Osteocyte (in vitro differentiated cells): ENCODE results near the gene FBXL7. TPM values are rescaled to one million over a fixed set of nuclear protein-coding genes. Genes with fewer than 3 reads are reported as not detected.

Source experiments
- DNase-seq: peaks from one replicate; pipeline ENCODE4 v3.0.0; 2021; ENCODE audit warnings: mixed read lengths; ENCODE audit not compliant: unreplicated experiment; ENCODE audit errors: extremely low spot score
- H3K27ac Mint-ChIP-seq: one replicate; pipeline ENCODE4 v1.8.0; 2021; ENCODE audit warnings: mild to moderate bottlenecking, mixed read lengths; ENCODE audit not compliant: unreplicated experiment
- H3K27me3 Mint-ChIP-seq: one replicate; pipeline ENCODE4 v1.8.0; 2021; ENCODE audit warnings: mixed read lengths; ENCODE audit not compliant: unreplicated experiment
- H3K36me3 Mint-ChIP-seq: one replicate; pipeline ENCODE4 v1.8.0; 2021; ENCODE audit warnings: mixed read lengths; ENCODE audit not compliant: unreplicated experiment
- H3K4me1 Mint-ChIP-seq: one replicate; pipeline ENCODE4 v1.8.0; 2021; ENCODE audit warnings: mixed read lengths; ENCODE audit not compliant: unreplicated experiment
- H3K4me3 Mint-ChIP-seq: one replicate; pipeline ENCODE4 v1.8.0; 2021; ENCODE audit warnings: mild to moderate bottlenecking, moderate library complexity, mixed read lengths; ENCODE audit not compliant: unreplicated experiment
- H3K9me3 Mint-ChIP-seq: one replicate; pipeline ENCODE4 v1.8.0; 2021; ENCODE audit warnings: mixed read lengths; ENCODE audit not compliant: unreplicated experiment
- microRNA-seq: library from miRNA; unstranded; fragments of <30 nt; microRNA quantifications from one replicate; pipeline ENCODE4 v1.1.0, GENCODE V29; 2020; ENCODE audit not compliant: unreplicated experiment
- total RNA-seq: library from RNA; stranded (reverse); gene quantifications from 2 replicates; pipeline ENCODE4 v1.2.1, GENCODE V29; 2021
- TF ChIP-seq, protein P1 (sequence below): fragments of 200-600 bp; sonication (generic); IDR thresholded peaks from 2 replicates; pipeline ENCODE4 v1.5.0; 2021; ENCODE audit warnings: antibody characterized with exemption, mild to moderate bottlenecking, moderate library complexity

Gene FBXL7
- total RNA-seq, 1 donor from 2014 or later: 28.4 TPM

DNA sequence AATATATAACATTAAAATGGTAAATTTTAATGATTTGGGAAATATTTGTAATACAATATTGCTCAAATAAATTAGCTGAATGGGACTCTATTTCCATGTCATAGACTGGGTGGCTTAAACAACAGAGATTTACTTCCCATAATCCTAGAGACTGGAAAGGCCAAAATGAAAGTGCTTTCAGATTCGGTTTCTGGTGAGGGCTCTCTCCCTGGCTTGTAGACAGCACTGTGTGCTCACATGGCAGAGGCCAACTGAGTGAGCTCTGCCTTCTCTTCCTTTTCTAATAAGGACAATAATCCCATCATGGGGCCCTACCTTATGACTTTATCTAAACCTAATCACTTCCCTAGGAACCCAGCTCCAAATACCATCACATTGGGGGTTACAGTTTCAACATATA is 483.4 kb downstream of the FBXL7 start:
- H3K4me1 Mint-ChIP-seq: no peaks in the 10 kb centered on the region
- no peaks in the 10 kb centered on the region for H3K36me3 Mint-ChIP-seq
- H3K27me3 Mint-ChIP-seq: peaks cover 3% of the 10 kb centered on the region
- H3K27ac Mint-ChIP-seq: no peak overlapping the region
- H3K9me3 Mint-ChIP-seq: peaks cover 8% of the 10 kb centered on the region
- no peak overlapping the region for H3K4me3 Mint-ChIP-seq
- DNase-seq: no peak
- TF ChIP-seq, protein P1, sequence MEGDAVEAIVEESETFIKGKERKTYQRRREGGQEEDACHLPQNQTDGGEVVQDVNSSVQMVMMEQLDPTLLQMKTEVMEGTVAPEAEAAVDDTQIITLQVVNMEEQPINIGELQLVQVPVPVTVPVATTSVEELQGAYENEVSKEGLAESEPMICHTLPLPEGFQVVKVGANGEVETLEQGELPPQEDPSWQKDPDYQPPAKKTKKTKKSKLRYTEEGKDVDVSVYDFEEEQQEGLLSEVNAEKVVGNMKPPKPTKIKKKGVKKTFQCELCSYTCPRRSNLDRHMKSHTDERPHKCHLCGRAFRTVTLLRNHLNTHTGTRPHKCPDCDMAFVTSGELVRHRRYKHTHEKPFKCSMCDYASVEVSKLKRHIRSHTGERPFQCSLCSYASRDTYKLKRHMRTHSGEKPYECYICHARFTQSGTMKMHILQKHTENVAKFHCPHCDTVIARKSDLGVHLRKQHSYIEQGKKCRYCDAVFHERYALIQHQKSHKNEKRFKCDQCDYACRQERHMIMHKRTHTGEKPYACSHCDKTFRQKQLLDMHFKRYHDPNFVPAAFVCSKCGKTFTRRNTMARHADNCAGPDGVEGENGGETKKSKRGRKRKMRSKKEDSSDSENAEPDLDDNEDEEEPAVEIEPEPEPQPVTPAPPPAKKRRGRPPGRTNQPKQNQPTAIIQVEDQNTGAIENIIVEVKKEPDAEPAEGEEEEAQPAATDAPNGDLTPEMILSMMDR: no peak

Small RNA genes lying within 50 kb of the gene (microRNA-seq; reads per million reads assigned to microRNA genes)
- gene MIR887: 432 reads per million, percentile 71 among the genes with 10 or more reads in this experiment
